ENCODE measurements around the gene ZNF710.

Gene ZNF710

GRCh38 chr15:90079619-90080457 lies 78.7 kb downstream of the ZNF710 start:
- no peak for DNase-seq (ENCODE audit: low read depth in 2 of 2)

- DNase-seq (ENCODE audit: low read depth in 2 of 2): no peak
Observed at GRCh38 chr15:90080458-90080755, 79.3 kb downstream of the ZNF710 start.

DNA sequence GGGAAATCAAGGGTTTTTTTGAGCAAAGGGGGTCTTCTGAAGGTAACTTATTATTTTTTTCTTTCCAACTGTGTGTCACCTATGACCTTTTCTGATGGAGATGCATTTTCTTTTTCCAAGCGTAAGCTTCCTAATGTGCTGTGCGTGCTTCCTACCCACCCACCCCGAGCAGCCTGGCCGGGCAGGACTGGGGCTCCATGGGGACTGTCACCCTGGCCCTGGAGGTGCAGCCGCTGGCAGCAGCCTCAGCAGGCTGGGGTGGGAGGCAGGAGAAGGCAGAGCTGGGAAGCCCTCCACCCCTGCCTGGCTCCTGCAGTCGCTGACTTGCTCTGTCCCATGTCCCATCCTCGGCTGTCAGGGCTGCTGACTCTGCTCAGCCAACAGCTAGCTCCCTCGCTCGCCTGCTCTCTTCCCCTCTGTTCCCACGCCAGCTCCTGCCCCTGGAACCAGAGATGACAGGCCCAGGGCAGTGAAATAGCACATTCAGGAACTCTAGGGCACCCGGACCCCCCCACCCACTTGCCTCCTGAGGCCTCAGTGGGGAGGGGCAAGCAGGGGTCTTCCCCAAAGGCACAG lies 79.8 kb downstream of the ZNF710 start:
- DNase-seq (ENCODE audit: low read depth in 2 of 2): no peak

DNA sequence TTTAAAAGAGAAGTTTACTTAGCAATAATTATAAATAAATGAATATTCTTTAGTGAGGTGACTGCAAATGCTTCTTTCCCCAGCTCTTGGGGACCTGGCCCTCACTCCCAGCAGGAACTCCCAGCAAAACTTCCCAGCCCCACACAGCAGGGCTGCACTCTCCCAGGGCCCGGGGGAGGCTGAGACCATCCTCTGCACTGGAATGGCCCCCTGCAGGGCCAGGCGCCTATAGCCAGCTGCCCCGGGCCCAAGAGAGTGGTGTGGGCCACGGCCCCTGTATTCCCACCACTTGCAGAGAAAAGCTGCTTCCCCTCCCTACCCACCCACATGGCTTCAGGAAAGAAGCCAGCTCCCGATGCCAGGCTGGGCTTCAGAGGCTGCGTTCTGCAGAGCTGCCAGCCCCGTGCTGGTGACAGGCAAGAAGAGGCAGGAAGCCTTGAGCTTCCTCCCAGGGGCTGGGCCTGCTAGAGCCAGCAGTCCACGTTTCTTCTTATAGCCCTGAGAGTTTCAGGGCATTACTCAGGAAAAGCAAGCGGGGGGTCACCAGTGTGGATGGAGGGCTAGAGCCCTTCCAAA lies 81.1 kb downstream of the ZNF710 start:
- no peak for DNase-seq (ENCODE audit: low read depth in 2 of 2)

DNA sequence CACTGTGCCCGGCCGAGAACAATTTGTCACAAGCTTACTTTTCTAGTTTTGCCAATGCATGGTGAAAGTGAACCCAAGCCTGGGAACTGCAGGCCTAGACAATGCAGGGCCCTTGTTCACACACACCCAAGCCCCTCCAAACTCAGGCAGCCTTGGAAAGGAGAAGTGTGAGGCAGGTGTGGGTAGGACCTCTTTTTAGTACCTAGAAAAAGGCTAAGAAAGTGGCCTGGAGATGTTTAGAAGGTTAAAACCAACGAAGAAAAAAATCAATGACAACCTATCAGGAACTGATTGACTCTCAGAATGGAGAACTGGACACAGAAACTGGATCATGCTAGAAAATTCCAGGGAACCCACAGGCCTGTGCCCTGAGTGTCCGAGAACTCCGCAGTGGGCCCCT lies 82.3 kb downstream of the ZNF710 start:
- DNase-seq (ENCODE audit: low read depth in 2 of 2): no peak

GRCh38 chr15:90083954-90084607 lies 83.0 kb downstream of the ZNF710 start:
- no peak for DNase-seq (ENCODE audit: low read depth in 2 of 2)

GRCh38 chr15:90084876-90085423 lies 83.8 kb downstream of the ZNF710 start:
- DNase-seq (ENCODE audit: low read depth in 2 of 2): no peak

GRCh38 chr15:90085565-90085964 lies 84.4 kb downstream of the ZNF710 start:
- DNase-seq (ENCODE audit: low read depth in 2 of 2): no peak

GRCh38 chr15:90086868-90087268 lies 85.7 kb downstream of the ZNF710 start:
- DNase-seq (ENCODE audit: low read depth in 2 of 2): no peak

GRCh38 chr15:90087454-90088154 lies 86.5 kb downstream of the ZNF710 start:
- DNase-seq (ENCODE audit: low read depth in 2 of 2): no peak

DNA sequence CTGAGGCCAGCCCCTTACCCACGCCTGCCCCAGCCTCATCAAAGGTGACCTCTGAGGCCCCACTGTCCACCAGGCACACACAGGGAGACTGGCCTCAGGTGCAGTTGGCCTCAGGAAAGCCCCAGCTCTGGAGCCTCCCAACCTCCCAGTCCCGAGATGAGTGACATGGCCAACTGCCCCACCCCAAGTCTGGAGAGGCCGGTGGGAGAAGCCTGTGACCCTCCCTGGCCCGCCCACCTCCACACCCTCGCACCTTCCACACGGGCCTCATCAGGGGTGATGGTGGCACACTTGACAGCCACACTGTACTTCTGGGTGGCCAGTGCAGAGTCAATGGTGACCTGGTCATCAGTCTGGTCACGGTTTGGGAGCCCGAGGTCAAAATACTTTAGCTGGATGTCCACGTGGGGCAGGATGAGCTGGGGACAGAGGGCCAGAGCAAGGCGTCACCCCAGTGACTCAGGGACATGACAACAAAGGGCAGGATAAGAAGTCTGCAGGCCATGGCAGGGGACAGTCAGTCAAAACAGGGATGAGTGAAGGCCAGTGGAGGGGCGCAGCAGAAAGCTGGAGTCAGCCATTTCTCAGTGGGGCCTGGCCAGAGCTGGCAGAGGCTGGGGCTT lies 89.2 kb downstream of the ZNF710 start:
- DNase-seq (ENCODE audit: low read depth in 2 of 2): no peak

GRCh38 chr15:90091156-90091931 lies 90.2 kb downstream of the ZNF710 start:
- DNase-seq (ENCODE audit: low read depth in 2 of 2): no peak

DNA sequence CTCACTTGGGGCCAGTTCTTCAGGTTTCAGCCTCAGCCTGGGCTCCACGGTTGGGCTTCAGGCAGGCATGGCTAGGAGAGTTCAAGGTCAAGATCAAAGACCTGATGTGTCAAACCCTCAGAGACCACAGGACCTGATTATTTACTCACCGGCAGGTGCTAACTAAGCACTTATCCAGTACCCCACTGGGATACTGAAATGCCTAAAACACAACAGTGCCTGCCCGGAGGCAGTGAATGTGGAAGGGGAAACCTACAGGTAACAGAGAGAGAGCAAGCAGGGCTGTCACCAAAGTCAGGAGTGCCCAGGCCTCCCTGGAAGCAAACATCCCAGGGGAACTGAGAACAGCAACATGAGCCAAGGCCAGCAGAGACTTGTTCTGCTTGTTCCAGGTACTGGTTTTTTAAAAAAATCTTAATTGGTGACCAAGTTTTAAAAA lies 94.4 kb downstream of the ZNF710 start:
- no peak for DNase-seq (ENCODE audit: low read depth in 2 of 2)

GRCh38 chr15:90097475-90097874 lies 96.4 kb downstream of the ZNF710 start:
- DNase-seq (ENCODE audit: low read depth in 2 of 2): peak; percentile 30 to 44

GRCh38 chr15:90099072-90099867 lies 98.1 kb downstream of the ZNF710 start:
- no peak for DNase-seq (ENCODE audit: low read depth in 2 of 2)

DNA sequence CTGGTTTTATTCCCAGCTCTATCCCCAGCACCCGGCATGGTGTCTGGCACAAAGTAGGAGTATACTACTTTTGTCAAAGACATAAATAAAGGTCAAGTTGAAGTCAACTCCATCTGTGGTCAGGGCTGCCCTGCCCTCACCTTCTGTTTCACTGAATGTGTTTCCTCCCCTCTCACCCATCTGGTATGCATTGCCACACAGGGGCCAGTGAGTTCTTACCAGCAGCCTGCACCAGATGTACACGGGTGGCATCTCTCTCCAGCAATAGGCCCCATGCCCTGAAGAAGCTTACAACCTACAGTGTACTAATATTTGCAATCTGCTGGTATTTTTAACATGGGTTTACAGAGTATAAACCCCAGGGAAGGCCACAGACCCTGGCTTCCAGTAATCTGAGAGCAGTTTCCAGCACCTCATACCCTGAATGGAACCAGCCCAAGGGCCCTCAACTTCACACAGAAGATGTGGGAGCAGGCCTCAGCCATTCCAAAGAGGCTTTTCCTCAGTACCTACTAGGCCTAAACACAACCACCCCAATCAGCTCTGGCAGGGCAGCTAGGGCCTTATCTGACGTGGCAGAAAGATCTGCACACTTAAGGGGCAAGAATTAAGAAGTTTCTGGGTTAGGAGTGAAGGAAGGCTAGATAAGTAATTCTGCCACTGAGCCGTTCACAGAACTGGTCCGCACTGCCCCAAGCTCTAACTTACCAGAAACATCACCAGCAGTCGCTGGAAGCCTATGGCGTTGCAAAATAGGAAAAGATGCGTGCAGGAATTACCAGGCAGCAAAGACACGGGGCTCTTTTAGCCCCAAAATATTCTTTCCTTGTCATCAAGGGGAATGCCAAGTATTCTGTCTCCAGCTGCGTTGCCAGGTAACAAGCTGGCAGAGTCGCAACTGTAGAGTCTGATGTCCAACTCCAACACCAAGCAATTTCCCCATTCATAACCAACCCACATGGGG lies 99.0 kb downstream of the ZNF710 start:
- DNase-seq (ENCODE audit: low read depth in 2 of 2): no peak

- no peak for DNase-seq (ENCODE audit: low read depth in 2 of 2)
Observed at GRCh38 chr15:90101130-90101968, 100.2 kb downstream of the ZNF710 start.

Measured in stimulated activated CD8-positive, alpha-beta memory T cell treated with anti-CD3 and anti-CD28 coated beads, Interleukin-7, amount 100 ng/mL, for 1 hour (primary cell).